Adipocyte (in vitro differentiated cells): ENCODE data around the gene SLAMF9.

ENCODE experiments used
- DNase-seq: peaks from one replicate; pipeline ENCODE4 v3.0.0-alpha.2; 2015; ENCODE audit warnings: low read depth
- H3K27me3 ChIP-seq: replicated peaks from 2 replicates; pipeline ENCODE4 v1.7.0; 2013; ENCODE audit warnings: mild to moderate bottlenecking, low read length, moderate library complexity; ENCODE audit not compliant: control insufficient read depth, insufficient read depth
- H3K36me3 ChIP-seq: 2 replicates; pipeline ENCODE4 v1.7.0; 2013; ENCODE audit warnings: low read length, mild to moderate bottlenecking, moderate library complexity; ENCODE audit not compliant: control insufficient read depth, insufficient read depth, severe bottlenecking
- H3K4me1 ChIP-seq: 2 replicates; pipeline ENCODE4 v1.7.0; 2013; ENCODE audit warnings: mild to moderate bottlenecking, low read length, moderate library complexity; ENCODE audit not compliant: control insufficient read depth, insufficient read depth
- H3K4me3 ChIP-seq: 2 replicates; pipeline ENCODE4 v1.7.0; 2013; ENCODE audit warnings: mild to moderate bottlenecking, low read length, moderate library complexity
- H3K9ac ChIP-seq: 2 replicates; pipeline ENCODE4 v1.7.0; 2013; ENCODE audit warnings: mild to moderate bottlenecking, low read length, moderate library complexity
- H3K9me3 ChIP-seq: 2 replicates; pipeline ENCODE4 v1.7.0; 2013; ENCODE audit warnings: mild to moderate bottlenecking, low read length, moderate library complexity; ENCODE audit not compliant: control insufficient read depth

Gene SLAMF9

DNA sequence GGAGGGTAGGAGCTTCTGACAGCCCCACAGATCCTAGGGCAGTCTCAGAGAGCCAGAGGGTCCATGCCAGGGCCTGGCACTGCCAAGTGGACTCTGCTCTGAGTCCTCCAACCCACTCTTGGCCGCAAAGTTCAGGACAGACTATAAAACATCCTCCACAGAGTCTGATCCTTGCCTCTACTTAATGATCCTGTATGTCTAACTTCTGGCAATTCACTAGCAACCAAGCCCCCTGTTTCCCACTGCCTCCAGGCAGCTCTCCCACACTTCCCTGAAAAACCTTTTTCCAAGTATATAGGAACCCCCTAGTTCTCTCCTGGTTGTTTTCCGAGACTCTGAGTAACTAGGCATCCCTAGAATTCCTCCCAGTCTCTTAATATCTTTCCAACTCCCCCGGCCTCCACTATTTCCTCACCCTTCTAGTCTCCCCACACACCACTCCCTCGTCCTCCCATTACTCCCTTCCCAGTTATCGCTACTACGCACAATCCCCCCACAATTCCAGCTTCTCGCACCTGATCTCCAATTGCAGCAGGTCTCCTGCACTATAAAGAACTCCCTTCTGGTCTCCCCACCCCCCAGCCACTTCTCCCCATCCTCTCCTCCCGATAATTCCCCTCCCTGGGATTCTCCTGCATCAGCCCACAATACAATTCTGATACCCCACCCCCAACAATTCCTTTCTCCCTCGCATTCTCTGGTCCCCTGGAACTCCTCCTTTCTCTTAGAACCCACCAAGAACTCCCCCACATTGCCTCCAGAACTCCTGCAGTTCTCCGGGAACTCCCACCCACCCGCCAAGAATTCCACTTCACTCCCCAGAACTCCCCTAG is 9.2 kb downstream of the SLAMF9 start:
- Histone ChIP-seq H3K36me3 (no peaks in the 10 kb centered on the region), H3K27me3 (peaks cover 43% of the 10 kb centered on the region), H3K4me3 (peak overlapping the region; percentile 77), H3K4me1 (peaks cover 10% of the 10 kb centered on the region), H3K9ac (no peak overlapping the region), H3K9me3 (no peaks in the 10 kb centered on the region)
- no peak for DNase-seq

DNA sequence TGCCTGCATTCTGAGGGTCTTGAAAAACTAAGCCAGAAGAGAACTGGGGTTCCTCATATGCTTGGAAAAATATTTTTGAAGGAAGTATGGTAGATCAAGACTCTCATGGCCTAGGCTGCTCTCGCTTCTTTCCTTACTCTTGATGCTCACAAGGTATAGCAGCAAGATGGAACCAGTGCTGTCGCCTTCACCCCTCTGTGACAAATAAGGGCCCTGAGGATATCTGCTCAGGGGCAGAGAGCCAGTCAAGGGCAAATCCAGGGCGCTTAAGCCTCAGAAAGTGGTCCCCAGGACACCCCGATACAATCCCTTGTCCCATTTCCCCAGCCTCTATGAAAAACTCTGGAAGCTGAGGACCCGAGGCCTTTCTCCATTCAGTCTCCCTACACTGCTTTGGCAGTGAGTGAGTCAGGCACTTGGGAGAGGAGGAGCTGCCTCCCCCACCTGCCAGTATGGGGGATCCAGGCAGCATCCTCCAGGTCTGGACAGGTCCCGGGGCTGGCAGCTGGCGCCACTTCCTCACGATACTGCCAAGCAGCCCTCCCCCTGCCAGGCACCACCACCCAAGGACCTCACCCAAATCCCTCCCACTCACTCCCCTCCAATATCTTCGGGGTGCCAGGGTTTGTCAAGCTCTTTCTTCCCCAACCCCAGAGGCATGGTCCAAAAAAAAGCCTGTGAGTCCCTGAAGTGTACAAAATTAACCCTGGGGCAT is 10.0 kb downstream of the SLAMF9 start:
- no peaks in the 10 kb centered on the region for H3K9me3 ChIP-seq
- peaks cover 10% of the 10 kb centered on the region for H3K4me1 ChIP-seq
- no peak for DNase-seq
- no peak overlapping the region for H3K9ac ChIP-seq
- H3K4me3 ChIP-seq = no peak overlapping the region
- H3K27me3 ChIP-seq = peaks cover 43% of the 10 kb centered on the region
- H3K36me3 ChIP-seq = no peaks in the 10 kb centered on the region

DNA sequence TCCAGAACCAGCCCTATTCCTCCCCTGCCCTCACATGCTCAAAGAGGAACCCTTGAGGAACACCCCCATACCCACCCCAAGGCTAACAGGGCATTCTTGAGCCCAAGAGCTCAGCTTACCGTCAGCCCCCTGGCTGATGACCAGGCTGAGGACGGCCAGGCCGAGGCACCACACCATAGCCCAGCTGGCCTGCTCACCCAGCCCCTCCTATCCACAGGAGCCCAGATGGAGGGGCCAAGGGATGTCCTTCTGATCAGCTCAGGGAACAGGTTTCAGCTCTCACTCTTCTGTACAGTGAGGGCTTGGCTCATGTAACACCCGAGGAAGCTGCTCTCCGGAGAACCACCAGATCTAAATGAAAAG is 10.8 kb downstream of the SLAMF9 start:
- Histone ChIP-seq H3K9me3 (no peaks in the 10 kb centered on the region), H3K4me1 (peaks cover 13% of the 10 kb centered on the region), H3K27me3 (peaks cover 45% of the 10 kb centered on the region), H3K4me3 (no peak overlapping the region), H3K36me3 (no peaks in the 10 kb centered on the region), H3K9ac (no peak overlapping the region)
- DNase-seq = no peak

DNA sequence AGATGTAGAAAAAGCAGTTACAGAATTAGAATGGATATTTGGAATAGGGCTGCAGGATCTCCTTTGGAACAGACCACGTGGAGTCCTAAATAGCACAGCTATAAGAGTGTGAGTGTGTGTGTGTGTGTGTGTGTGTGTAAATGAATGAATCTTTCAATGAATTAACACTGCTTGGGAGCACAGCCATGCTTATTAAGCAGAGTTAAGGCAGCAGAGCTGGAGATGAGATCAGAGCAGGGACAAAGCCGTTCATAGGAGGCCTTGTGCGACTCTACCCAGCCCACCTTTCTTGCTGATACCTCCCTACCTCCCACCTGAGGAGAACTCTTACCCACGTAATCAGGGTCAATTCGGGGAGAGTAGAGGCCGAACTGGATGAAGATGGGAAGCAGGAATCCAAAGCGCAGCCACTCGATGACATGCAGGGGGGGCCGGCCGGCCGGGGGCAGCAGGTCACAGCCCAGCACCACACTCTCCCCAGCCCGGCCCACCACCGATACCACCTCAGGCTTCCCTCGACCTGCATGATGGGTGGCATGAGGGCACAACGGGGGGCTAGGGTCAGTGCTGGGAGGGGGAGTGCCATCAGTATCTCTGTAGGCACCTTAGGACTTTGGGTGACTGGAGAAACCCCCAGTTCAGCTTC is 11.3 kb downstream of the SLAMF9 start:
- peaks cover 47% of the 10 kb centered on the region for H3K27me3 ChIP-seq
- H3K4me3 ChIP-seq = no peak overlapping the region
- H3K9me3 ChIP-seq = no peaks in the 10 kb centered on the region
- no peaks in the 10 kb centered on the region for H3K36me3 ChIP-seq
- no peak for DNase-seq
- H3K9ac ChIP-seq = no peak overlapping the region
- peaks cover 13% of the 10 kb centered on the region for H3K4me1 ChIP-seq

DNA sequence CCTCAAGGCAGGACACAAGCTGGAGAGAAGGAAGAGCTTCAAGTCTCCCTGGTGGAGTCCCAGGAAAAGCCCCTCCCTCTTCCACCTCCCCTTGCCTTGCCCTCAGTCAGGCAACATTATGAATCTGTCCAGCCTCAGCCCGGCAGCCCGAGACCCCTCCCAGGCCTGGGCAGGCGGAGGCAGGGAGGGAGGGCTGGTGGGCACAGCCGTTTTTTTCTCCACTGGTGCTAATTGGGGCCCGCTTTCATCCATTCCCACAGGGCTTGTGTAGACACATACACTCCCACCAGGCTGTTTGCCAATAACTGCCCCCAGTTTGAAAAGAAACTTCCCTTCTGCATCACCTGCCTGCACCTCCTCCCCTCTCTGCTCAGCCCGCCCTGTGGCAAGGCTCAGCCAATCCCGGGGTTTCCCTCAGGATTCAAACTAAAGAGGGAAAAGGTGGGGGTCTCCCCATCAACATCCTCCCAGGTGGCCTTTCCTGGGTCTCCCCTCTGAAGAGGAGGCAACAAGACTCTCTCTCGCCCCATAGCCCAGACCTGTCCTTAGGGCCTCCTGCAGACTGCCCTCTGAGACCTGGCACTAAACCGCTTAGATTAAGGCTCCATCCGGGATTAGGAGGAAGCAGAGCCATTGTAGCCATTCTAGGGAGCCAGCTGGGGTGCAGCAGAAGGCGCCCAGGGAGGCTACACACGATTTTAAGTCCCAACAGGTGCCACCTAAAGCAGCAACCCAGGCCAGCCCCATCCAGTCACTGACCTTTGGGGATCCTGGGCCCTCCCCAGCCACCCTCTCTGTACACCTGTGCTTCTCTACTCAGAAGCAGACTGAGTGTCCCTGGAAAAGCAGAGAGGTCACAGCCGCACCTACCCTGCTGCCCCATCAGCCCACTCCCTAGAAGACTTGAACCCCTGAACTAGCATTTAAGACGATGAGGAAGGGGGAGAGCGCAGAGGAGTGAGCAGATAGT is 12.2 kb downstream of the SLAMF9 start:
- H3K4me1 ChIP-seq = peaks cover 13% of the 10 kb centered on the region
- no peak for DNase-seq
- no peaks in the 10 kb centered on the region for H3K9me3 ChIP-seq
- no peaks in the 10 kb centered on the region for H3K36me3 ChIP-seq
- no peak overlapping the region for H3K9ac ChIP-seq
- H3K4me3 ChIP-seq = no peak overlapping the region
- H3K27me3 ChIP-seq = peaks cover 47% of the 10 kb centered on the region

DNA sequence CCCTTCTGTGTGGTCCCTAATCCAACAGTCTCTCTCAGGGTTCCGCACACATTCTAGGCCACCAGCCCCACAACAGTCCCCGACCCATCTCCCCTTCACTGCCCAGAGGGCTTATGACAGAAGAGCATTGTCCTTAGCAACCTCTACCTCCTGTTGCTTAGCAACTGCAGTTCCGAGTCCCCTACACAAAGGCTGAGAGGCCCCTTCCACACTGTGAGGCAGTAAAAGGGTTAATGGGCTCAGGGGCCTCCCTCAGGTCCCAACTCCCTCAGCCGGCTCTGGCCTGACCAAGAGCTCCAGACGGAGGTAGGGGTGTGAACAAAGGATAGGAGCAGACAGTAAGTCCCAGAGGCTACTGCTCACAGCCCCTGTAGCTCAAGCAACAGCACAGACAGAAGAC is 12.9 kb downstream of the SLAMF9 start:
- no peaks in the 10 kb centered on the region for H3K9me3 ChIP-seq
- no peak overlapping the region for H3K9ac ChIP-seq
- no peak overlapping the region for H3K4me3 ChIP-seq
- no peaks in the 10 kb centered on the region for H3K36me3 ChIP-seq
- peaks cover 13% of the 10 kb centered on the region for H3K4me1 ChIP-seq
- peaks cover 47% of the 10 kb centered on the region for H3K27me3 ChIP-seq
- no peak for DNase-seq

DNA sequence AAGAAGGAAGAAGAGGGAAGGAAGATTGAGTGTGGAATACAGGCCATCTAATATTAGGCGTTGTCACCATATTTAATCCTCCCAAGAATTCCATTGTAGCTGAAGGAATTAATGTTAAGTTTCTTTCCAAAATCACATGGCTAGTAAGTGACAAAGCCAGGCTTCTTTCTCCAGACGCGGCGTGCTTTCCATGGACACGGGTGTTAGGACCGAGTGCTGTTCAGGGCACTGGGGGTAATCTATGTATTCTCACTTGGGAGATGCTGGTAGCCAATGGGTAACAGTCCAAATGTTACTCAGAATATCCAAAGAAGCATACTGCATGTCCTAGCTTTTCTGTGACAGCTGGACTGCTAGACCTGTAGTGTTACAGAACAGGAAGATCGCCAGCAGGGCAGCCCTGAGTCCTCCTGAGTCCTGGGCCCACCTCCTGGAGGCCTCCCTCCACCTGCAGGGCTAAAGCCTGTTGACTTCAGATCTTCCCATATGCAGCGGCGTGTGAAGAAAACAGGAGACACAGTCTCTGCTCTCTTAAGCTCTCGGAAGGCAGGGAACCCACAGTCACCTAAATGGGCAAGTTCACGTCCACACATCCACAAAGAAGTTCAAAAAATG is 13.9 kb downstream of the SLAMF9 start:
- peaks cover 4% of the 10 kb centered on the region for H3K4me1 ChIP-seq
- H3K9me3 ChIP-seq = no peaks in the 10 kb centered on the region
- DNase-seq = no peak
- H3K4me3 ChIP-seq = no peak overlapping the region
- no peak overlapping the region for H3K9ac ChIP-seq
- H3K27me3 ChIP-seq = peaks cover 50% of the 10 kb centered on the region
- no peaks in the 10 kb centered on the region for H3K36me3 ChIP-seq

DNA sequence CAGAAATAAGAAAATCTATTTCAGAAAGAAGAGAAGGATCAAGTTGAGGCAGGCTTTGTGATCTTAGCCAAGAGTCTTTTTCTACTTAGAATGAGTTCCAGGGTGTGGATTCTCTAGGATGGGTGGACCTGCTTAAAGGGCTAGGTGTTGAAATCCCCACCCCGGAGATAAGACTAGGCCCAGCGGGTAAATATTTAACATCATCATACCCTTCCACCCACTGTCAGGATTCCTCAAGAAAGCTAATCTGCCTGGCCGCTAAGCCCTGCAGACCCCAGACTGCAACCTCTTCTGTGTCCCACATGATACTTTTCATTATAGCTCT is 14.4 kb downstream of the SLAMF9 start:
- no peak for DNase-seq
- no peaks in the 10 kb centered on the region for H3K9me3 ChIP-seq
- no peak overlapping the region for H3K4me3 ChIP-seq
- no peak overlapping the region for H3K9ac ChIP-seq
- peaks cover 47% of the 10 kb centered on the region for H3K27me3 ChIP-seq
- peaks cover 4% of the 10 kb centered on the region for H3K4me1 ChIP-seq
- no peaks in the 10 kb centered on the region for H3K36me3 ChIP-seq

DNA sequence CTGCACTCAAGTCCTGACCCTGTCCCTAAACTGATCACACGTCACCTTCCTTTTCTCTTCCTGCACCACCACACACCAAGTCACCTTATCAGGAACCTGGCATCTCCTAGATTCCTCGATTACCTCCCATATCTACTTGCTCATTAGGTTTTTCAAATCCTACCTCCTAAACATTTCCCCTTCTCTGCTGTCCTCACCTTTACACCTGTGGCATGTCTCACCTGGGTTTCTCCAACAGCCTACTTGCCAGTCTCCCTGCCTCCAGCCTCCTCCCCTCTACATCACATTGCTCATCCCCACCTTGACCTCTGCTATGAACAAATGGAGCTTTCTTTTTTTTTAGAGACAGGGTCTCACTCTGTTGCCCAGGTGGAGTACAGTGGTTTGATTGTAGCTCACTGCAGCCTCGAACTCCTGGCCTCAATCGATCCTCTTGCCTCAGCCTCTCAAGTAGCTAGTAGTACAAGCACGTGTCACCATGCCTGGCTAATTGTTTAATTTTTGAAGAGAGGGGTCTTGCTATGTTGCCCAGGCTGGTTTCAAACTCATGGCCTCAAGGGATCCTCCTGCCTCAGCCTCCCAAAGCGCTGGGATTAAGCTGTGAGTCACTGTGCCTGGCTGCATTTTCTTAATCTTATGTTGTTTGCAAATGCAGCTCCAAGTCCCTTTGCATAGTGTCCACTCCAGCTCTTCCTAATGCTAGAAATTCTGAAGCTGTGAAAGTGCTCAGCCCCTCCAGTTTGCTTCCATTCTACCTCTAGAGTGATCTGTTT is 14.9 kb downstream of the SLAMF9 start:
- no peak overlapping the region for H3K4me3 ChIP-seq
- DNase-seq = no peak
- peaks cover 45% of the 10 kb centered on the region for H3K27me3 ChIP-seq
- H3K9ac ChIP-seq = no peak overlapping the region
- no peaks in the 10 kb centered on the region for H3K36me3 ChIP-seq
- no peaks in the 10 kb centered on the region for H3K9me3 ChIP-seq
- H3K4me1 ChIP-seq = peaks cover 4% of the 10 kb centered on the region

DNA sequence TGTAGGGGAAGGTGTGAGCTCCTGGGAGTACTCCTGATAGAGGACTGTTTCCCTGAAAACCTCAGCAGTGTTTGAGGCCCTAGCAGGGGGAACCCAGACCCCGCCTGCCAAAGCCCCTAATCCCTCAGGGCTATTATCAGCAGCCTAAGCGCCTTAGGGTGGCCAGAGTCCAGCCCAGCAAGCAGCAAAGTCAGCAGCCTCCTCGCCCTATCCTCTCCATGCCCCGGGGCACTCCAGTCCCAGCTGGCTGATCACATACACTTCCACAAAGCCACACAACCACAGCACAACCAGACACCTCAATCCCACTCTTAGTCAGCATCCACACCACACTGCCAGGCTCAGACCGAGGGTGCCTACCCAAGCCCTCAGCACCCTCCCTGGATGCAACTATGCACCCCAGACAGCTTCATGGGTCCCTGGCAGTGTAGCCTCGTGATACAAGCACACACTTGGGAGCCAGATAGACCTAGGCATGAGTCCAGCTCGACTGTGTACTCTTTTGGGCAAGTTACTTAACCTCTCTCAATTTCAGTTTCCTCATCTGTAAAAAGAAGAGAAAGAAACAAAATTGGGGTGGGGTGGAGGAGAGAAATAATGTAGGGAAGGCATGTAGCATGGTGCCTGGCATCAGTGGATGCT is 15.7 kb downstream of the SLAMF9 start:
- Histone ChIP-seq H3K4me3 (no peak overlapping the region), H3K9ac (no peak overlapping the region), H3K9me3 (no peaks in the 10 kb centered on the region), H3K27me3 (peaks cover 38% of the 10 kb centered on the region), H3K4me1 (peaks cover 4% of the 10 kb centered on the region), H3K36me3 (no peaks in the 10 kb centered on the region)
- no peak for DNase-seq
